Measurements from ENCODE around the gene PARP2.

The PARP2 gene

DNA sequence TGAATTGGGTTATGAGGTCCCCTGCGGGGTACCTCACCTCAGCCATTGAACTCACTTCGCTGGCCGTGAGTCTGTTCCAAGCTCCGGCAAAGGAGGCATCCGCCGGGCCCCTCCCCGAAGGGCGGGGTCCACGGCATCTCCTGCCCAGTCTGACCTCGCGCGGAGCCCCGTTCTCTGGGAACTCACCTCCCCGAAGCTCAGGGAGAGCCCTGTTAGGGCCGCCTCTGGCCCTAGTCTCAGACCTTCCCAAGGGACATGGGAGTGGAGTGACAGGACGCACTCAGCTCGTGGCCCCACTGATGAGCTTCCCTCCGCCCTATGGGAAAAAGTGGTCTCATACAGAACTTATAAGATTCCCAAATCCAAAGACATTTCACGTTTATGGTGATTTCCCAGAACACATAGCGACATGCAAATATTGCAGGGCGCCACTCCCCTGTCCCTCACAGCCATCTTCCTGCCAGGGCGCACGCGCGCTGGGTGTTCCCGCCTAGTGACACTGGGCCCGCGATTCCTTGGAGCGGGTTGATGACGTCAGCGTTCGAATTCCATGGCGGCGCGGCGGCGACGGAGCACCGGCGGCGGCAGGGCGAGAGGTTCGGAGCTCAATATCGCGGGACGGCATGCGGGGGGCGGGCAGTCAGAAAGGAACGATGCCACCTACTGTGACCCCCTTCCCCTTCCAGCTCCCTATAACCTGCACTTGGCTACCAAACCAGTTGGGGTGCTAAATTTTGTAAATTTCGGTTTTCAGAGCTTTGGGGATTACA is at the start of gene PARP2:
Gene PARP2 (plus strand): TSS at position 544 of the 770 bp plus-strand sequence. CDS start 7 bp downstream, at position 551.
- H2AFZ ChIP-seq (ENCODE audit: low read length): peak within 1 kb of the TSS; percentile 89
- H3K79me2 ChIP-seq (ENCODE audit: insufficient read depth, low read length): no peaks in the 10 kb centered on the region
- no peaks in the 10 kb centered on the region for H3K9me2 ChIP-seq (ENCODE audit: low read depth, low read length)
- H3K4me2 ChIP-seq (ENCODE audit: low read length): peak within 1 kb of the TSS; percentile 82
- peaks cover 31% of the 10 kb centered on the region for H3K36me3 ChIP-seq (ENCODE audit: insufficient read depth, low read length)
- no peaks in the 10 kb centered on the region for H3F3A ChIP-seq (ENCODE audit: insufficient read depth, low read length)
- no peaks in the 10 kb centered on the region for H4K20me1 ChIP-seq (ENCODE audit: insufficient read depth, low read length)
- H3K27ac ChIP-seq (ENCODE audit: low read depth, low read length, poor library complexity, severe bottlenecking): peak within 1 kb of the TSS; percentile 72
- H3K4me3 ChIP-seq (ENCODE audit: low read depth, low read length, poor library complexity, severe bottlenecking): peak within 1 kb of the TSS; percentile 77
- H3K4me1 ChIP-seq (ENCODE audit: insufficient read depth, low read length, severe bottlenecking): peaks cover 14% of the 10 kb centered on the region
- no peaks in the 10 kb centered on the region for H3K9me3 ChIP-seq (ENCODE audit: low read length)
- H3K27me3 ChIP-seq (ENCODE audit: insufficient read depth, low read length): no peaks in the 10 kb centered on the region
- TF ChIP-seq, protein P1, sequence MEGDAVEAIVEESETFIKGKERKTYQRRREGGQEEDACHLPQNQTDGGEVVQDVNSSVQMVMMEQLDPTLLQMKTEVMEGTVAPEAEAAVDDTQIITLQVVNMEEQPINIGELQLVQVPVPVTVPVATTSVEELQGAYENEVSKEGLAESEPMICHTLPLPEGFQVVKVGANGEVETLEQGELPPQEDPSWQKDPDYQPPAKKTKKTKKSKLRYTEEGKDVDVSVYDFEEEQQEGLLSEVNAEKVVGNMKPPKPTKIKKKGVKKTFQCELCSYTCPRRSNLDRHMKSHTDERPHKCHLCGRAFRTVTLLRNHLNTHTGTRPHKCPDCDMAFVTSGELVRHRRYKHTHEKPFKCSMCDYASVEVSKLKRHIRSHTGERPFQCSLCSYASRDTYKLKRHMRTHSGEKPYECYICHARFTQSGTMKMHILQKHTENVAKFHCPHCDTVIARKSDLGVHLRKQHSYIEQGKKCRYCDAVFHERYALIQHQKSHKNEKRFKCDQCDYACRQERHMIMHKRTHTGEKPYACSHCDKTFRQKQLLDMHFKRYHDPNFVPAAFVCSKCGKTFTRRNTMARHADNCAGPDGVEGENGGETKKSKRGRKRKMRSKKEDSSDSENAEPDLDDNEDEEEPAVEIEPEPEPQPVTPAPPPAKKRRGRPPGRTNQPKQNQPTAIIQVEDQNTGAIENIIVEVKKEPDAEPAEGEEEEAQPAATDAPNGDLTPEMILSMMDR (IDR thresholded peaks at IDR 0.05; ENCODE audit: low read length): peak; percentile 22; the same call in 1 of the 2 replicates
- TF ChIP-seq EZH2 (IDR thresholded peaks at IDR 0.05; ENCODE audit: borderline replicate concordance, low read length): no peak
- H3K9ac ChIP-seq (ENCODE audit: low read length): peak within 1 kb of the TSS; percentile 80

GRCh38 chr14:20294636-20295035 is 48.8 kb upstream of the PARP2 start:
- Histone ChIP-seq H3K9ac (ENCODE audit: low read length) (no peak overlapping the region), H3K4me1 (ENCODE audit: insufficient read depth, low read length, severe bottlenecking) (no peaks in the 10 kb centered on the region), H3K4me2 (ENCODE audit: low read length) (no peak overlapping the region), H3K79me2 (ENCODE audit: insufficient read depth, low read length) (no peaks in the 10 kb centered on the region), H4K20me1 (ENCODE audit: insufficient read depth, low read length) (no peaks in the 10 kb centered on the region), H3K9me2 (ENCODE audit: low read depth, low read length) (no peaks in the 10 kb centered on the region), H3K4me3 (ENCODE audit: low read depth, low read length, poor library complexity, severe bottlenecking) (no peak overlapping the region), H2AFZ (ENCODE audit: low read length) (no peak overlapping the region), H3K27me3 (ENCODE audit: insufficient read depth, low read length) (no peaks in the 10 kb centered on the region), H3K9me3 (ENCODE audit: low read length) (no peaks in the 10 kb centered on the region), H3F3A (ENCODE audit: insufficient read depth, low read length) (no peaks in the 10 kb centered on the region), H3K27ac (ENCODE audit: low read depth, low read length, poor library complexity, severe bottlenecking) (no peak overlapping the region), H3K36me3 (ENCODE audit: insufficient read depth, low read length) (peaks cover 80% of the 10 kb centered on the region)
- TF ChIP-seq, protein P1 (IDR thresholded peaks at IDR 0.05; ENCODE audit: low read length): no peak
- no peak for TF ChIP-seq EZH2 (IDR thresholded peaks at IDR 0.05; ENCODE audit: borderline replicate concordance, low read length)

DNA sequence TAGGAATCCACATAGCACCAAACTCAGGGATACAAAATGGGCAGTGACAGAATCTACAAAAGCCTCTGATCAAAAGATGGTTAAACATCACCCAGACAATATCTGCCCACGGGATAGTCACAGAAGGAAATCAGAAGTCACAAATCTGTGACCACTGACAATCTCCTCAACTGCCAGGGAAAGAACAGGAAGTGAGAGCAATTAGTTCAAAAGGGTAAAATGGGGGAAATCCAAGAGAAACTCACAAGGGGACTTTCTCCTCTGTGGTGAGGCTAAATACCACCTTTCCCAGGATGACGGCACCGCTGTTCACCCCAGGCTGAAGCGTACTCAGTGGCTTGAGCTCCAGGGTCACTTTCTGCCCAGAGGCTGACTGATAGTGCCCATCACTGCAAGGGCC is 48.4 kb upstream of the PARP2 start:
- H3K4me1 ChIP-seq (ENCODE audit: insufficient read depth, low read length, severe bottlenecking): no peaks in the 10 kb centered on the region

More for the DNA sequence above, 48.4 kb upstream of the PARP2 start:
- Histone ChIP-seq H3K36me3 (ENCODE audit: insufficient read depth, low read length) (peaks cover 75% of the 10 kb centered on the region), H3K79me2 (ENCODE audit: insufficient read depth, low read length) (no peaks in the 10 kb centered on the region), H3K27me3 (ENCODE audit: insufficient read depth, low read length) (no peaks in the 10 kb centered on the region), H3K4me3 (ENCODE audit: low read depth, low read length, poor library complexity, severe bottlenecking) (no peak overlapping the region), H3K9ac (ENCODE audit: low read length) (no peak overlapping the region), H2AFZ (ENCODE audit: low read length) (no peak overlapping the region), H3K9me2 (ENCODE audit: low read depth, low read length) (no peaks in the 10 kb centered on the region), H3K27ac (ENCODE audit: low read depth, low read length, poor library complexity, severe bottlenecking) (no peak overlapping the region), H3F3A (ENCODE audit: insufficient read depth, low read length) (no peaks in the 10 kb centered on the region), H4K20me1 (ENCODE audit: insufficient read depth, low read length) (no peaks in the 10 kb centered on the region), H3K9me3 (ENCODE audit: low read length) (no peaks in the 10 kb centered on the region), H3K4me2 (ENCODE audit: low read length) (no peak overlapping the region)
- TF ChIP-seq, protein P1 (IDR thresholded peaks at IDR 0.05; ENCODE audit: low read length): no peak

All from OCI-LY1 (cell line).